Measurements from ENCODE around the gene ADARB1. TPM values are rescaled to one million over a fixed set of nuclear protein-coding genes. Genes with fewer than 3 reads are reported as not detected.

ADARB1 gene
- total RNA-seq, 1 donor from 2014 or later = 21.8 TPM

DNA sequence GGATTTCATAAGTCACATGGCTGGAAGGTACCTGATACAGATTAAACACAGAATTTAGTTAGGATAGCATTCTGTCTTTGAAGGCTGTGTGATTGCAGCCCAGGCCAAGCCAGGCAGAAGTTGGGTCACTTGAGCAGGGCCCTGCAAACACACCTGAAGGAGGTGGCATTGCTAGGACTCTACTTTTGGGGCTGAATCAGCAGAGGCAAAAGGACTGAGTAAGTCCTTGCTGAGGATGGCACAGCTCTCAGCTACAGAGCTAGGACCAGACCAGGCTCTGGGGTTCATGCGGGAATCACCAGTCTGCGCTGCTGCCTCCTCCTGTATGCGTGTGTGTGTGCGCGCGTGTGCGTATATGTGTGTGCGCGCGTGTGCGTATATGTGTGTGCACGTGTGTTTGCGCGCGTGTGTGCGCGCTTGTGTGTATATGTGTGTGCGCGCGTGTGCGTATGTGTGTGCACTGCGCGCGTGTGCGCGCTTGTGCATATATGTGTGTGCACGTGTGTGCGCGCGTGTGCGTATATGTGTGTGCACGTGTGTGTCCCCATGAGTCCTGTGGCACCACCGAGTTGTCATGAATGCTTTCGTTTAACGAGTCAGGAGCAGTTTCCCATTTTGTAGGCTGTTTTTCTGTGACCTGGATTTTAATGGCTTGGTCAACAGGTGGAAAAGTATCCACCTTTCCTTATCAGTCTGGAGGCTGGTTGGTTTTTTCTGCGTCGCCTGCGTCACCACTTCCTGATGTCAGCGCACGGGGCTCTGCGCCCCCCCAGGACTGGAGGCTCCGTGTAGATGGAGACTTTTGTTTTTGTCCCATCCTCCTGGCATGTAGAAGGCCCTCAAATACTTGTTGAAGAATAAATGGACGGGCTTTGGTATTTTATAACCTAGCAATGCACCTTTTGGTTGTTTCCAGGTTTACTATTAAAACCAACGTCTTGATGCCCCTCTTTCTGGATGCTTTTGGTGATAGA, 34.7 kb downstream of the ADARB1 start:
- H3K4me3 Mint-ChIP-seq = peak overlapping the region; percentile 71
- intact Hi-C loops (cut with micrococcal nuclease) = loop anchor here (1.0 kb wide), 1 partner anchor 30 kb away; no protein-coding TSS in a partner anchor
- no peak overlapping the region for H3K27ac Mint-ChIP-seq
- peaks cover 57% of the 10 kb centered on the region for H3K4me1 Mint-ChIP-seq
- DNase-seq = peak; percentile 67
- H3K9me3 Mint-ChIP-seq = no peaks in the 10 kb centered on the region
- H3K36me3 Mint-ChIP-seq (ENCODE audit: low read depth) = peaks cover 6% of the 10 kb centered on the region
- H3K27me3 Mint-ChIP-seq = no peaks in the 10 kb centered on the region

DNA sequence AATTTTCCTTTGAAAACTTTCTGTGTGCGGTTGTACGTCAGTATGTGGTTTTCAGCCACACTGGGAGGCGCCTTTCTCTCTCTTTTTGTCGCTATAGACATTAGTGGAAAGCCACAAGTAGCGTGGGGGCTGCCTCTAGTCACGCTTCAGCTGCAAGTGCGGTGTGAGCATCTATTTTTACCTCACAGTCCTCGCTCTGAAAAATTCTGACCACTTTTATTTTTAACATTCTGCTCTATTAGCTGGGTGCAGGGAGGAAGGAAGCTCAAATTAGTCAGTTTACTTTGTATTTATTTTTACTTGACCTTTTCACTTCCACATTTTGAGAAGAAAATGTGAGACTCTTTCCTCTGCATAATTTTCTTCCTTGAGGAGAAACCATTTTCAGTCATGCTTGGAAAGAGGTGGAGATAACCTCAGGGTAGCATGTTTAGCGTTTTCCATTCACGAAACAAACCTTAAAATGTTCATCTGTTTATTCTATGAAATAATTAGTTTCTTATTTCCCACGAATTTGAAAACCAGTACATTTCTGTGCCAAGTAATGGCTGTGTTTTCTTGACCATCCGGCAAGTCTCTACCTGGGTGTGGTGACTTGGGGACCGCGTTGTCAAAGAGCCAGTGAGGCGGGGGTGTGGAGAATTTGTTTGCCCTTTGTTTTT, 35.6 kb downstream of the ADARB1 start:
- Mint-ChIP-seq H3K27me3 (no peaks in the 10 kb centered on the region), H3K4me3 (peak overlapping the region; percentile 71), H3K36me3 (ENCODE audit: low read depth) (peaks cover 6% of the 10 kb centered on the region), H3K4me1 (peaks cover 49% of the 10 kb centered on the region), H3K9me3 (no peaks in the 10 kb centered on the region), H3K27ac (peak overlapping the region; percentile 46)
- intact Hi-C loops (cut with micrococcal nuclease) = loop anchor here (1.0 kb wide), 1 partner anchor 31 kb away; no protein-coding TSS in a partner anchor
- DNase-seq = peak; percentile 79

GRCh38 chr21:45110873-45111624, 36.7 kb downstream of the ADARB1 start:
- H3K9me3 Mint-ChIP-seq = no peaks in the 10 kb centered on the region
- intact Hi-C loops (cut with micrococcal nuclease) = no loop called here
- peak overlapping the region; percentile 32 for H3K27ac Mint-ChIP-seq
- no peaks in the 10 kb centered on the region for H3K27me3 Mint-ChIP-seq
- H3K4me3 Mint-ChIP-seq = peak overlapping the region; percentile 19
- no peak for DNase-seq
- peaks cover 42% of the 10 kb centered on the region for H3K4me1 Mint-ChIP-seq
- peaks cover 6% of the 10 kb centered on the region for H3K36me3 Mint-ChIP-seq (ENCODE audit: low read depth)

GRCh38 chr21:45111703-45112102, 37.3 kb downstream of the ADARB1 start:
- DNase-seq = no peak
- peaks cover 41% of the 10 kb centered on the region for H3K4me1 Mint-ChIP-seq
- H3K27me3 Mint-ChIP-seq = no peaks in the 10 kb centered on the region
- H3K36me3 Mint-ChIP-seq (ENCODE audit: low read depth) = peaks cover 7% of the 10 kb centered on the region
- intact Hi-C loops (cut with micrococcal nuclease) = no loop called here
- H3K4me3 Mint-ChIP-seq = no peak overlapping the region
- no peaks in the 10 kb centered on the region for H3K9me3 Mint-ChIP-seq
- no peak overlapping the region for H3K27ac Mint-ChIP-seq

GRCh38 chr21:45112371-45112770, 38.0 kb downstream of the ADARB1 start:
- H3K4me3 Mint-ChIP-seq = no peak overlapping the region
- H3K27ac Mint-ChIP-seq = no peak overlapping the region
- intact Hi-C loops (cut with micrococcal nuclease) = no loop called here
- H3K27me3 Mint-ChIP-seq = no peaks in the 10 kb centered on the region
- H3K4me1 Mint-ChIP-seq = peaks cover 44% of the 10 kb centered on the region
- H3K9me3 Mint-ChIP-seq = no peaks in the 10 kb centered on the region
- peaks cover 5% of the 10 kb centered on the region for H3K36me3 Mint-ChIP-seq (ENCODE audit: low read depth)
- no peak for DNase-seq

GRCh38 chr21:45113543-45113942, 39.2 kb downstream of the ADARB1 start:
- no peak overlapping the region for H3K27ac Mint-ChIP-seq
- no peaks in the 10 kb centered on the region for H3K9me3 Mint-ChIP-seq
- intact Hi-C loops (cut with micrococcal nuclease) = no loop called here
- no peak for DNase-seq
- peaks cover 44% of the 10 kb centered on the region for H3K4me1 Mint-ChIP-seq
- H3K27me3 Mint-ChIP-seq = no peaks in the 10 kb centered on the region
- H3K36me3 Mint-ChIP-seq (ENCODE audit: low read depth) = peaks cover 2% of the 10 kb centered on the region
- H3K4me3 Mint-ChIP-seq = no peak overlapping the region

DNA sequence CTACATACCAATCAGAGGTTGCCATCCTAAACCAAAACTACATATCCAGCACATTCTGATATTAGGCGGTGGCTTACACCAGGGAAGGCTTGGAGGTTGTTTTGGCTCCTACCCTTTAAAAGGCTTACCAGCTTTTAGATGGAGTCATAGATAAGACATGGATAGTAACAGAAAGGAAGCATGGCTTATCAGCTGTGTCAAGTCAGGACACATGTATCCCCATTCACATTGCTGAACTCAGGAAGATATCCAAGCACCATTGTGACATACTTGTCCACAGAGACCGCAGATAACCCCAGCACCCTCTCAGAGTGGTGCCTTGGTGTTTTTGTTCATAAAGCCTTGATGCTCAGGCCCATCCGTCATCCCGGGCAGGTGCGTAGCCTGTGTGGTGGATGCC, 39.7 kb downstream of the ADARB1 start:
- Mint-ChIP-seq H3K27me3 (no peaks in the 10 kb centered on the region), H3K4me1 (peaks cover 43% of the 10 kb centered on the region), H3K36me3 (ENCODE audit: low read depth) (peaks cover 2% of the 10 kb centered on the region), H3K27ac (no peak overlapping the region), H3K9me3 (no peaks in the 10 kb centered on the region), H3K4me3 (no peak overlapping the region)
- intact Hi-C loops (cut with micrococcal nuclease) = no loop called here
- DNase-seq = no peak

DNA sequence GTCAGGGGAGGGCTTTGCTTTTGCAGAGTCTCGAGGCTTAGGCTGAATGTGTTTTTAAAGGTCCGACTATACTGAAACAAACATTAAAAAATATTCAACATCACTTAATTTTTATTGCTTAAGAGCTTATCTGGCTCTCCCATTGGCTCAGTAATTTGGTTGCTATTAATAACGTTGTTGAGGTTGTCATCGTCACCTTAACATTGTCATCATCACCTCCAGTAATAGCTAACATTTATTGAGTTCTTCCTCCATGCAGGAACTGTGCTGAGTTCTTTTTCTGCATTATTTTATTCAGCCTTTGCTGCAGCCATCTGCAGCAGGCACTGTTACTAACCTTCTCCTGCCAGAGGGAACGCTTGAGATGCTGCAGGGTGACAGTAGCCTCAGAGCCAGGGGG, 40.1 kb downstream of the ADARB1 start:
- Mint-ChIP-seq H3K9me3 (no peaks in the 10 kb centered on the region), H3K4me3 (no peak overlapping the region), H3K36me3 (ENCODE audit: low read depth) (peaks cover 2% of the 10 kb centered on the region), H3K27ac (no peak overlapping the region), H3K4me1 (peaks cover 39% of the 10 kb centered on the region), H3K27me3 (no peaks in the 10 kb centered on the region)
- intact Hi-C loops (cut with micrococcal nuclease) = no loop called here
- no peak for DNase-seq

- Mint-ChIP-seq H3K27ac (no peak overlapping the region), H3K36me3 (ENCODE audit: low read depth) (peaks cover 2% of the 10 kb centered on the region), H3K4me3 (no peak overlapping the region), H3K4me1 (peaks cover 34% of the 10 kb centered on the region), H3K9me3 (no peaks in the 10 kb centered on the region), H3K27me3 (no peaks in the 10 kb centered on the region)
- intact Hi-C loops (cut with micrococcal nuclease) = no loop called here
- DNase-seq = no peak
These were observed 40.8 kb downstream of the ADARB1 start for GRCh38 chr21:45115141-45115540.

- no peaks in the 10 kb centered on the region for H3K9me3 Mint-ChIP-seq
- no peaks in the 10 kb centered on the region for H3K27me3 Mint-ChIP-seq
- no peak for DNase-seq
- intact Hi-C loops (cut with micrococcal nuclease) = no loop called here
- H3K27ac Mint-ChIP-seq = no peak overlapping the region
- H3K36me3 Mint-ChIP-seq (ENCODE audit: low read depth) = peaks cover 2% of the 10 kb centered on the region
- H3K4me1 Mint-ChIP-seq = peaks cover 28% of the 10 kb centered on the region
- no peak overlapping the region for H3K4me3 Mint-ChIP-seq
These were observed 41.7 kb downstream of the ADARB1 start for GRCh38 chr21:45116066-45116465.

DNA sequence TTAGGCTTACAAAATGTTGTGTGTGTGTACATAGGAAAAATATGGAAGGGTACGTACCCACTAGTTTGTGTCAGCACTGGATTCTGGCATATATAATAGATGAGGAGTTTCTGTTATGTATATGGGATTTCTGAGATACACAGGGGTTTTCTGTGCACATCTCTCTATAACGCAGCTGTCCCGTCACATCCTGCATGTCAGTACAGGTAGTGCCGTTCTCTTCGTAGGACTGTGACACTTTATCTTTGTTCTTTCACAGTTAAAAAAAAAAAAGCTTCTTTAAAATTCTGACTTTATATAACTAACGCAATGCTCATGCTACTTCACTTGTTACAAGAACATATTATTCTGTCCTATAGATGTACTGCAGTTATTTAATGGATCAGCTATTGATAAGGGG, 42.9 kb downstream of the ADARB1 start:
- Mint-ChIP-seq H3K9me3 (no peaks in the 10 kb centered on the region), H3K27me3 (no peaks in the 10 kb centered on the region), H3K36me3 (ENCODE audit: low read depth) (peaks cover 2% of the 10 kb centered on the region), H3K27ac (no peak overlapping the region), H3K4me3 (no peak overlapping the region), H3K4me1 (peaks cover 17% of the 10 kb centered on the region)
- no peak for DNase-seq
- intact Hi-C loops (cut with micrococcal nuclease) = no loop called here

DNA sequence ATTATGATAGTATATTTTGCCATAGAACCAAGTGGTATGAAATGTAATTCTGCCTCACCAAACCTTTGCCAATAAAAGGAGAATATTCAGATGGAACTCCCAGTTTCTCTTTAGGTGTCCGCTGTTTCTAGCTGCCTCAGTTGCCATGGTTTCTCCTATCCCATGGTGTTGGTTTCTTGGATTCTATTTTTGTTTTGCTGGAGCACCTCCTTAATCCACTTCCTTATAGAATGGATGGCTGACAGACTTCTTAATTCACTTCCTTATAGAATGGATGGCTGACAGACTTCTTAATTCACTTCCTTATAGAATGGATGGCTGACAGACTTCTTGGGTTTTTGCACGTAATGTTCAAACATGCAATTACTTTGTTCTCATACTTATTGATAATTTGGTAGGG, 43.7 kb downstream of the ADARB1 start:
- H3K27me3 Mint-ChIP-seq = no peaks in the 10 kb centered on the region
- H3K36me3 Mint-ChIP-seq (ENCODE audit: low read depth) = peaks cover 2% of the 10 kb centered on the region
- H3K9me3 Mint-ChIP-seq = no peaks in the 10 kb centered on the region
- peaks cover 12% of the 10 kb centered on the region for H3K4me1 Mint-ChIP-seq
- H3K27ac Mint-ChIP-seq = no peak overlapping the region
- intact Hi-C loops (cut with micrococcal nuclease) = no loop called here
- no peak overlapping the region for H3K4me3 Mint-ChIP-seq
- no peak for DNase-seq

GRCh38 chr21:45119812-45120211, 45.4 kb downstream of the ADARB1 start:
- Mint-ChIP-seq H3K4me1 (peaks cover 14% of the 10 kb centered on the region), H3K36me3 (ENCODE audit: low read depth) (peaks cover 2% of the 10 kb centered on the region), H3K27me3 (no peaks in the 10 kb centered on the region), H3K27ac (no peak overlapping the region), H3K9me3 (no peaks in the 10 kb centered on the region), H3K4me3 (no peak overlapping the region)
- intact Hi-C loops (cut with micrococcal nuclease) = no loop called here
- DNase-seq = no peak

DNA sequence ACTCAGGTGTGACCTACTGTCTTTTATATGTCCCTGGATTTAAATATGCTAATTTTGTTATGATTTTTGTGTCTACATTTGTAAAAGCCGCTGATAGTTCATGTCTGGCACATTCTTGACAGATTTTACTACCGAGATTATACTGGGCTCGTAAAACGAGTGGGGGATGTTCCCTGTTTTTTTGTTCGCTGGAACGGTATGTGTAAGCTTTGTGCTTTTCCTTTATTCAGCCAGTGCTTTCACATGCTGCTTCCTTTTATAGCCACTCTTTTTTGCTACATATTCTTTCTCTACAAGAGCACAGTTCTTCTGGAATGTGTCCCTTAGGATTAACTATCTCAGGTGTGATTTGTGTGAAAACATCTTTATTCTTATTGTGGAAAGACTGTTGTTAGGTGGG, 46.6 kb downstream of the ADARB1 start:
- H3K27ac Mint-ChIP-seq = no peak overlapping the region
- intact Hi-C loops (cut with micrococcal nuclease) = no loop called here
- peaks cover 11% of the 10 kb centered on the region for H3K4me1 Mint-ChIP-seq
- H3K4me3 Mint-ChIP-seq = no peak overlapping the region
- H3K27me3 Mint-ChIP-seq = no peaks in the 10 kb centered on the region
- H3K9me3 Mint-ChIP-seq = no peaks in the 10 kb centered on the region
- H3K36me3 Mint-ChIP-seq (ENCODE audit: low read depth) = peaks cover 2% of the 10 kb centered on the region
- DNase-seq = no peak

Measured in activated CD4-positive, alpha-beta T cell treated with anti-CD3 and anti-CD28 coated beads, Interleukin-2, amount 10 ng/mL, durations not matched to agents 24 days and 14 days (primary cell).